HG03064 (cell line): ENCODE measurements around the gene RWDD1.
"Not testable (repeated sequence)": the region's sequence is repeated elsewhere in the genome, so short reads cannot be mapped to it uniquely, and the experiment has no call there.

Source experiments
- ATAC-seq: cut with Tn5 transposase; IDR thresholded peaks from one replicate; pipeline ENCODE4 v1.9.1; 2021; ENCODE audit warnings: low read depth; ENCODE audit not compliant: unreplicated experiment

RWDD1 gene

GRCh38 chr6:116603916-116604315 lies 32.6 kb downstream of the RWDD1 start:
- ATAC-seq = not testable (repeated sequence)

GRCh38 chr6:116604868-116605267 lies 33.6 kb downstream of the RWDD1 start:
- ATAC-seq = not testable (repeated sequence)

DNA sequence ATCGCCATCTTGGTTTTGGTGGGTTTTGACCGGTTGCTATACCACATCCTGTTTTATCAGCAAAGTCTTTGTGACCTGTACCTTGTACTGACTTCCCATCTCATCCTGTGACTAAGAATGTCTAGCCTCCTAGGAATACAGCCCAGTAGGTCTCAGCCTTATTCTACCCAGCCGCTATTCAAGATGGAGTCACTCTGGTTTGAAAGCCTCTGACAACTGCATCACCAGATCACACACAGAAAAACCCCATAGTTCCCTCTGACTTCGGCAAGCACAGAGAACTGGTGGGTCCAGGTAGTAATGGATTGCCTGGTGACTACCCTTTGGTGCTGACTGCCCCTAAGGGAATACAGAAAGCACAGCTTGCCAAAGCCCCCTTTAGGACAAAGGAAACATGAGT lies 34.6 kb downstream of the RWDD1 start:
- no peak for ATAC-seq

DNA sequence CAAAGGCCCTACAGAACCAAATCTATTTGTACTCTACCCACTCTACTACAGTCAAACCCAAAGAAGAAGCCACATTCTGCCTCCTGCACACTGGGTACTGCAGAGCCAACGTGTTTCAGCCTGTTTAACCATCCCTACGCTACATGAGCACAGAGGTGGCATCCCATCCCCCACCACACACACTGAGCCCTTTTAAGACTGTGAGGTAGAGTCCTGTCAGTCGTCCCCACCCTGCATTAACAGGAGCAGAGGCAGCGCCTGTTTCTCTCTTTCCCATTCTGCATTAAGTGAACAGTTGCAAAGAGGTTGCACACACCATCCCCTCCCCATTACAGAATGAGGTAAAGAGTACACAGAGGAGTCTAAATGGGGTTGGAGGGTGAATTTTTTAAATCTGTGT lies 39.8 kb downstream of the RWDD1 start:
- ATAC-seq = no peak

GRCh38 chr6:116615937-116616736 lies 44.8 kb downstream of the RWDD1 start, which contains the start of gene RSPH4A:
TSS of gene RSPH4A (plus strand) at chr6:116616479. CDS start at chr6:116616624, 145 bp downstream.
- peak; percentile 96 for ATAC-seq

DNA sequence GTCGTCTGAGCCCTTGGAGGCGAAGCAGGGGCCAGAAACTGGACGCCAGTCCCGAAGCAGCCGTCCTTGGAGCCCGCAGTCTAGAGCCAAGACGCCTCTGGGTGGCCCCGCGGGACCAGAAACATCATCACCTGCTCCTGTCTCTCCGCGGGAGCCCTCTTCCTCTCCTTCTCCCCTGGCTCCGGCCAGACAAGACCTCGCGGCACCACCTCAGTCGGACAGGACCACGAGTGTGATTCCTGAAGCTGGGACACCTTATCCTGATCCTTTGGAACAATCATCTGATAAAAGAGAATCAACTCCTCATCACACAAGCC lies 45.4 kb downstream of the RWDD1 start:
- no peak for ATAC-seq

- ATAC-seq = no peak
Observed at GRCh38 chr6:116624036-116624805, 52.9 kb downstream of the RWDD1 start.

- ATAC-seq = no peak
Observed at GRCh38 chr6:116625872-116626271, 54.6 kb downstream of the RWDD1 start.

- ATAC-seq = no peak
Observed at GRCh38 chr6:116629563-116629981, 58.3 kb downstream of the RWDD1 start.

- peak; percentile 80 for ATAC-seq
Observed at GRCh38 chr6:116631379-116631990, 60.2 kb downstream of the RWDD1 start.

- no peak for ATAC-seq
Observed at GRCh38 chr6:116633685-116634084, 62.4 kb downstream of the RWDD1 start.
